Activated naive CD4-positive, alpha-beta T cell treated with anti-CD3 and anti-CD28 coated beads, Interleukin-2, amount 10 ng/mL, durations not matched to agents 7 days and 5 days (primary cell): ENCODE measurements around the gene GLP1R.
A peak's percentile ranks its signal among the peaks of the same experiment; 100 is the strongest.
"Not testable (repeated sequence)": the region's sequence is repeated elsewhere in the genome, so short reads cannot be mapped to it uniquely, and the experiment has no call there.

Source experiments
- CTCF ChIA-PET: fragments of 350-600 bp; sonication (Branson Sonifier 250); formaldehyde crosslinking; loops from one replicate; lab custom pipeline; 2021; ENCODE audit warnings: antibody characterized with exemption; lab: Charles Lee
- DNase-seq: peaks from one replicate; pipeline ENCODE4 v3.0.0-alpha.2; 2020
- H3K27ac Mint-ChIP-seq: one replicate; pipeline ENCODE4 v1.8.0; 2021; ENCODE audit warnings: mild to moderate bottlenecking, moderate library complexity, mixed read lengths
- H3K27me3 Mint-ChIP-seq: one replicate; pipeline ENCODE4 v1.8.0; 2021; ENCODE audit warnings: mild to moderate bottlenecking, mixed read lengths
- H3K36me3 Mint-ChIP-seq: one replicate; pipeline ENCODE4 v1.8.0; 2021; ENCODE audit warnings: mixed read lengths
- H3K4me1 Mint-ChIP-seq: one replicate; pipeline ENCODE4 v1.8.0; 2021; ENCODE audit warnings: mixed read lengths
- H3K4me3 Mint-ChIP-seq: one replicate; pipeline ENCODE4 v1.8.0; 2021; ENCODE audit warnings: mild to moderate bottlenecking, moderate library complexity, mixed read lengths
- H3K9me3 Mint-ChIP-seq: one replicate; pipeline ENCODE4 v1.8.0; 2021; ENCODE audit warnings: mixed read lengths

Gene GLP1R

DNA sequence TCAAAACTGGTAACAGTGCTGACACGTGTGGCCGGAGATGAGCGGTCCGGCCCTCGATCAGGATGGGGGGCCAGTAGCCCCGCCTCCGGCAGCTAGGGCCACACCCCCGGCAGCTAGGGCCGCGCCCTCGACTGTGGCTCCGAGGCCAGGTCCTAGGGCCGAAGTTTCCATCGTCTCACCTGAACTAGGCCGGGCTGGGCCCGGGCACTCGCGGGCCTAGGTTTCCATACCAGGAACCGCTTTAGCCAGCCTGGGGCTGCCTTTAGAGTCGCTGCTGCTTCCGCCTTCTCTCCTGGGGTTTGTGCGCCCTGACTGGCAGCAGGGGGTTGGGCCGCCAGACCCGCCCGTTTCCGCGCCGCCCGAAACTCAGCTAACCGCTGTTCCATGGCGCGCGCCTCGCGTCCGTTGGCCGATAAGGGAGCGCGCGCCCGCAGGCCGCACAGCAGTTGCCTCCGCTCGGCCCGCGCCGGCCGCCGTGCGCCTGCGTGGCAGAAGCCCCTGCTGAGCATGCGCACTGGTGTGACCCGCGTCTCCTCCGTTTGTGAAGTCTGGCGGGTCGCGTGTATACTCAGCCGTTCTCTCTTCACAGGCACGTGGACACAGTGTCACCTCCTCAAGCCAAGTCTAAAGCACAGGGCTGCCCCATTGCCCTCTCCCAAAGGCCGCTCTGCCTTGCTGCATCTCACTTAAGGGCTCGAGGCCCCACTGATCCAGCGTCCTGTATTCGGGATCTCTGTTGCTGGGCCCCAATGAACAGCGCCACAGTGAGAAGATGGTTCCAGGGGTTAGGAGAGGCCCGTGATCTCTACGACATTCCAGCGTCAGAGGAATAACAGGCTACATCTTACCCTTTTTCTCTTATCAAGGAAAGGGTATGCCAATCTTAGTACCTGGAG lies 66.4 kb downstream of the GLP1R start, which contains the start of gene SAYSD1:
TSS of gene SAYSD1 (minus strand) at position 483 of the 896 bp plus-strand sequence. CDS start at position 386, 97 bp downstream.
- CTCF ChIA-PET = no interaction called here
- H3K27me3 Mint-ChIP-seq = no peaks in the 10 kb centered on the region
- DNase-seq = peak; percentile 94
- H3K9me3 Mint-ChIP-seq = no peaks in the 10 kb centered on the region
- peaks cover 16% of the 10 kb centered on the region for H3K36me3 Mint-ChIP-seq
- peak within 1 kb of the TSS; percentile 98 for H3K27ac Mint-ChIP-seq
- peaks cover 67% of the 10 kb centered on the region for H3K4me1 Mint-ChIP-seq
- peak within 1 kb of the TSS; percentile 96 for H3K4me3 Mint-ChIP-seq

DNA sequence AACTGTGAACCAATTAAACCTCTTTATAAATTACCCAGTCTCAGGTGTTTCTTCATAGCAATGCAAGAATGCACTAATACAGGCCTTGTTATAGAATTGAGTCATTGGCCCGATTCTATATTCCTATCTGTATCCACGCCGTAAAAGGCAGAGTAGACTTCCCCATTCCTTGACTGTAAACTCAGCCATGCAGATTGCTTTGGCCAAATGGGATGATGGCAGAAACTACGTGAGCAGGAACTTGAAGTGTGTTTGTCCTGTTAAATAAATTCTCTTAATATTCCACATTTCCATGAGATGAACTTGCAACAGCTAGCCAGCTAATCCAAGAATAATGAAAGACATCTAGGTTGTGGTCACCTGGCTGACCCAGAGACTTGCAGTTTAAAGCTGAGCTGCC lies 70.3 kb downstream of the GLP1R start:
- Mint-ChIP-seq H3K27ac (no peak overlapping the region), H3K27me3 (peaks cover 4% of the 10 kb centered on the region), H3K4me3 (no peak overlapping the region), H3K4me1 (peaks cover 28% of the 10 kb centered on the region), H3K9me3 (no peaks in the 10 kb centered on the region), H3K36me3 (no peaks in the 10 kb centered on the region)
- CTCF ChIA-PET = no interaction called here
- no peak for DNase-seq

DNA sequence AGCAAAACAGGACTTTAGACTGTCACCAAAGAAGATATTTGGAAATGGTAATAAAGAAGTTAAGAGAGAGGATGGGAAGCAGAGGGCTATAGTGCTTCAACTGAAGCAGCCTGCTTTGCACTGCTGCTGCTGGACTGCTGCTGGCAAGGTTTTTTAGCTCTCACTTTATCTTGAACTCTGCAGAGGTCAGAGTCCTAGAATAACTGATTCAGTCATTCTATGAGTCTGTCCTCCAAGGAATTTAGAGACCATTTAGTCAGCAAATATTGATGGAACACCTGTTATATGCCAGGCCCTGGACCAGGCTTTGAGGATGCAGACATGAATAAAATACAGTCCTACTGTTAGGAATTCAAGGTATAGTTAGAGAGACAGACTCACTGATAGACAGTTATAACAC lies 75.5 kb downstream of the GLP1R start:
- Mint-ChIP-seq H3K27me3 (peaks cover 16% of the 10 kb centered on the region), H3K4me3 (no peak overlapping the region), H3K4me1 (no peaks in the 10 kb centered on the region), H3K36me3 (no peaks in the 10 kb centered on the region), H3K27ac (no peak overlapping the region), H3K9me3 (no peaks in the 10 kb centered on the region)
- CTCF ChIA-PET = interaction anchor here (1.9 kb wide), 1 partner anchor 41 kb away, joined by 6 read pairs; no protein-coding TSS in a partner anchor
- DNase-seq = no peak

DNA sequence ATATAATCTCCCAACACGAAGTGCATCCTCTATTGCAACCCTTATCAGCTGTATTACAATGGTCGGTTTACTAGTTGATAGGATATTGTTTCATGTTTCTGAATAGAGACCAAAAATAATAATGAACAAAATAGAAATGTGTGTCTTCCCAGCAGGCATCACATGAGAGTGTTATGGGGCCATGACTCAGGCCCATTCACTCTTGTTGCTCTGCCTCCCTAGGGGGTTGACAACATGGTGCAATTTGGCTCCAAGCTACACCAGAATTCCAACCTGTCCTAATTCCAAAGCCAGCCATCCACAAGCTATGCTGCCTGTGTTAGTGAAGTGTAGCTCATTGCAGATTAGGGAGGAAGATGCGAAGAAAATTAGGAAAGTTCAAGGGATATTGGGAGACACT lies 79.5 kb downstream of the GLP1R start:
- CTCF ChIA-PET = interaction anchor here (0.9 to 1.4 kb wide), 3 partner anchors 9 to 182 kb away, joined by 3 read pairs; no protein-coding TSS in a partner anchor
- Mint-ChIP-seq H3K36me3 (no peaks in the 10 kb centered on the region), H3K4me1 (no peaks in the 10 kb centered on the region), H3K27me3 (peaks cover 12% of the 10 kb centered on the region), H3K9me3 (no peaks in the 10 kb centered on the region), H3K4me3 (no peak overlapping the region), H3K27ac (no peak overlapping the region)
- DNase-seq = no peak

DNA sequence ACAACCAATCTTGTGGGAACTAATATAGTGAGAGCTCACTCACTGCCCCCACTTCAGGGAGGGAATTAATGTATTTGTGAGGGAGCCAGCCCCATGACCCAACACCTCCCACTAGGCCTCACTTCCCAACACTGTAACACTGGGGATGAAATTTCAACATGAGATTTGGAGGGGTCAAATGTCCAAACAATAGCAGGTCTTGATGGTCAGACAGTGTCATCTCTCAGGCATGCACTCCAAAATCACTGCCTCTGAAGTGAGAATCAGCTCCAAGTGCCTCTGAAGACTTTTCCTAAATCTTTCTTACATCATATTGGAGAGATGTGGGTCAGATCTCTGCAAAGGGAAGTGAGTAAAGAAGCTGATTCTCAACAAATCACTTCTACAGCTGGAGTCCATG lies 80.3 kb downstream of the GLP1R start:
- H3K27me3 Mint-ChIP-seq = peaks cover 12% of the 10 kb centered on the region
- no peak overlapping the region for H3K4me3 Mint-ChIP-seq
- H3K27ac Mint-ChIP-seq = no peak overlapping the region
- no peaks in the 10 kb centered on the region for H3K36me3 Mint-ChIP-seq
- no peaks in the 10 kb centered on the region for H3K4me1 Mint-ChIP-seq
- CTCF ChIA-PET = interaction anchor here (1.2 to 1.4 kb wide), 2 partner anchors 9 to 181 kb away, joined by 3 read pairs; no protein-coding TSS in a partner anchor
- H3K9me3 Mint-ChIP-seq = no peaks in the 10 kb centered on the region
- DNase-seq = no peak

DNA sequence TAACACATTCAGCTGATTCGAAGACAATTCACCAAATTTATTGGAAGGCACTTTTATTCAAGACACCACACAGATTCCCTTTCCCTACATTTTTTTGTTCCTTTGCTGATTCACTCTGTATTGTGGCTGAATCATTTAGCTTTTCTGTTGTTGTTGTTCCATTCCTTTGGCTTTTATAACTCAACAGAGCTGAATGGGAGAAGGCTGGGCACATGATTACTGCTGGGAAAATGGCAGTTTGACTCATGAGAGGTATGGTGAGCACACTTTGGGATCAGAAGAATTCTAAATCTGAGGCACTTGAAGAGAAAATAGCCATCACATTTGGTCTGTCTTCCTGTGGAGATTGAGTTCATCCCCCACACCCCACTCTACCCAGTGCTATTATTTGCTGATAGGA lies 82.1 kb downstream of the GLP1R start:
- Mint-ChIP-seq H3K4me1 (no peaks in the 10 kb centered on the region), H3K27ac (no peak overlapping the region), H3K4me3 (no peak overlapping the region), H3K27me3 (peaks cover 12% of the 10 kb centered on the region), H3K9me3 (no peaks in the 10 kb centered on the region), H3K36me3 (no peaks in the 10 kb centered on the region)
- CTCF ChIA-PET = no interaction called here
- no peak for DNase-seq

DNA sequence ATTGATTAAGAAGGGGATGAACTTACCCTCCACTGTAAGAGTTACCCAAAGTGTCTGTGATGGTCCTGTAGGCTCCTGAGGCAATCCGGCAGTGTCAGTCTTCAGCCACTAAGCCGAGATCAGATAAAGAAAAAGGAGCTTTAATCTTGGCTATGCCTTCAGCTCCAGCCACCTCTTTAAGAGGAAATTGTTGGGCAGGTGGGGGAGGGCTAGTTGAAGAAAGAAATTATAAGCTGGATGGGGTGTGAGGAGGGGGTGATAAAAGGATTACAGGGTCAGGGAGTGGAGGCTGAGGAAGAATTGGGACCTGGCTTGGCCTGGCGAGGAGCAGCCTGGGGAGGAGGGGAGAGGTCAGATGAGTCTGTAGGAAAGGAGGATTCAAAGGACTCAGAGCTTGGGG lies 86.2 kb downstream of the GLP1R start:
- H3K4me1 Mint-ChIP-seq, H3K27ac Mint-ChIP-seq, H3K4me3 Mint-ChIP-seq, DNase-seq, H3K36me3 Mint-ChIP-seq, H3K27me3 Mint-ChIP-seq, H3K9me3 Mint-ChIP-seq, CTCF ChIA-PET: not testable (repeated sequence)

DNA sequence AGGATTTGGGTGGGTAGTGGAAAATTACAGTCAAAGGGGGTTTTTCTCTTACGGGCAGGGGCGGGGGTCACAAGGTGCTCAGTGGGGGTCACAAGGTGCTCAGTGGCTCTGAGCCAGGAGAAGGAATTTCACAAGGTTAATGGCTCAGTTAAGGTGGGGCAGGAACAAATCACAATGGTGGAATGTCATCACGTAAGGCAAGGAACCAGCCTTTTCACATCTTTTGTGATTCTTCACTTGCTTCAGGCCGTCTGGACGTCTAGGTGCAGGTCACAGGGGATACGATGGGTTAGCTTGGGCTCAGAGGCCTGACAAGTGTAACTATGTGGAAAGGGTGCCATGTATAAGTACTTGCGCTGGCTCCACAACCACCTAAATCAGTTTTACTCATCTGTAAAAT lies 87.6 kb downstream of the GLP1R start:
- H3K27me3 Mint-ChIP-seq, H3K4me3 Mint-ChIP-seq, H3K4me1 Mint-ChIP-seq, H3K27ac Mint-ChIP-seq, DNase-seq, H3K9me3 Mint-ChIP-seq, H3K36me3 Mint-ChIP-seq: not testable (repeated sequence)
- CTCF ChIA-PET = interaction anchor here (0.6 kb wide), 1 partner anchor 74 kb away, joined by 3 read pairs; no protein-coding TSS in a partner anchor

DNA sequence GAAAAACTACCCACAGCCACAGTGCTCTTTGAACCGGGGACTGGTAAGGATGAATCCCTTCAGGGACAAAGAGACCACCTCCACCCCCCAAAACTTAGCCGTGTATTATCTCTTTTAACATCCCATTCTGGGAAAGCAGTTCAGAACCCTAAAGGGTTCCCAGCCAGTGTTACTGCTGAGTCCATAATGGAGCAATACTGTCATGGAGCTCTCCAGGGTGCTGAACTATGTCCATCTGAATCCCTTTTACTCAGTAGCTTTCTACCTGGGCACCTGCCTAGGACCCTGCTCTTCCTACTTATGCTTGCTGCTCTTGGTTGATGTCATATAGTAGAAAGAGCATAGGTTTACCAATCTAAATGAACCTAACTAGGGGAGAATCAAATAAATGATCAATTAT lies 88.7 kb downstream of the GLP1R start:
- peak; percentile 75 for DNase-seq

More for the DNA sequence above, 88.7 kb downstream of the GLP1R start:
- Mint-ChIP-seq H3K27ac (no peak overlapping the region), H3K4me1 (no peaks in the 10 kb centered on the region), H3K4me3 (no peak overlapping the region), H3K36me3 (no peaks in the 10 kb centered on the region), H3K27me3 (peaks cover 9% of the 10 kb centered on the region), H3K9me3 (peaks cover 1% of the 10 kb centered on the region)
- CTCF ChIA-PET = interaction anchor here (0.7 to 1.3 kb wide), 3 partner anchors 9 to 169 kb away, joined by 3 to 4 read pairs (median 3); no protein-coding TSS in a partner anchor
